ENCODE measurements around the gene ABCA7.

Gene ABCA7

DNA sequence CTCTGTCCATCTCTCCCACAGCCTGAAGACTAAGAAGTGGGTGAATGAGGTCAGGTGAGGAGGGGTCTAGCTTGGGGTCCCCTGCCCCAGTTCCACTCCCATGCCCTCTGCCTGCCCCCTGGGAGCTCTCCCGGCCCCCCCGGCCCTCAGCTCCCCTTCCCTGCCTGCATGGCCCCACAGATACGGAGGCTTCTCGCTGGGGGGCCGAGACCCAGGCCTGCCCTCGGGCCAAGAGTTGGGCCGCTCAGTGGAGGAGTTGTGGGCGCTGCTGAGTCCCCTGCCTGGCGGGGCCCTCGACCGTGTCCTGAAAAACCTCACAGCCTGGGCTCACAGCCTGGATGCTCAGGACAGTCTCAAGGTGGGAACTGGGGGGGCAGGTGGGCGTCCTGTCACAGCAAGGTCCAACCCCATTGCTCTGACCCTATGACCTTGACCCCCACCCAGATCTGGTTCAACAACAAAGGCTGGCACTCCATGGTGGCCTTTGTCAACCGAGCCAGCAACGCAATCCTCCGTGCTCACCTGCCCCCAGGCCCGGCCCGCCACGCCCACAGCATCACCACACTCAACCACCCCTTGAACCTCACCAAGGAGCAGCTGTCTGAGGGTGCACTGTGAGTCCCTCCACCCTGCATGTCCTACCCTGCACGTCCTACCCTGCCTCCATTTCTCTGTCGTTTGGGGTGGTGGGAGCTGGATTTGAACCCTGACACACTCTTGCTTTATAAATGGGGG lies 16.1 kb downstream of the ABCA7 start:
- H3K4me3 ChIP-seq (ENCODE audit: low read length): no peak overlapping the region
- H3K27ac ChIP-seq (ENCODE audit: low read length): no peak overlapping the region
- no peak overlapping the region for H3K4me2 ChIP-seq (ENCODE audit: low read length)
- H3K79me2 ChIP-seq (ENCODE audit: low read length): no peaks in the 10 kb centered on the region
- no peak for TF ChIP-seq EZH2phosphoT487 (IDR thresholded peaks at IDR 0.05; ENCODE audit: low read depth)
- TF ChIP-seq, protein P1, sequence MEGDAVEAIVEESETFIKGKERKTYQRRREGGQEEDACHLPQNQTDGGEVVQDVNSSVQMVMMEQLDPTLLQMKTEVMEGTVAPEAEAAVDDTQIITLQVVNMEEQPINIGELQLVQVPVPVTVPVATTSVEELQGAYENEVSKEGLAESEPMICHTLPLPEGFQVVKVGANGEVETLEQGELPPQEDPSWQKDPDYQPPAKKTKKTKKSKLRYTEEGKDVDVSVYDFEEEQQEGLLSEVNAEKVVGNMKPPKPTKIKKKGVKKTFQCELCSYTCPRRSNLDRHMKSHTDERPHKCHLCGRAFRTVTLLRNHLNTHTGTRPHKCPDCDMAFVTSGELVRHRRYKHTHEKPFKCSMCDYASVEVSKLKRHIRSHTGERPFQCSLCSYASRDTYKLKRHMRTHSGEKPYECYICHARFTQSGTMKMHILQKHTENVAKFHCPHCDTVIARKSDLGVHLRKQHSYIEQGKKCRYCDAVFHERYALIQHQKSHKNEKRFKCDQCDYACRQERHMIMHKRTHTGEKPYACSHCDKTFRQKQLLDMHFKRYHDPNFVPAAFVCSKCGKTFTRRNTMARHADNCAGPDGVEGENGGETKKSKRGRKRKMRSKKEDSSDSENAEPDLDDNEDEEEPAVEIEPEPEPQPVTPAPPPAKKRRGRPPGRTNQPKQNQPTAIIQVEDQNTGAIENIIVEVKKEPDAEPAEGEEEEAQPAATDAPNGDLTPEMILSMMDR (IDR thresholded peaks at IDR 0.05; ENCODE audit: low read depth, low read length): no peak
- H3K27me3 ChIP-seq (ENCODE audit: low read depth, low read length): no peaks in the 10 kb centered on the region
- H3K9ac ChIP-seq (ENCODE audit: low read length): no peak overlapping the region
- H4K20me1 ChIP-seq (ENCODE audit: insufficient read depth, low read length): no peaks in the 10 kb centered on the region
- no peaks in the 10 kb centered on the region for H3K4me1 ChIP-seq (ENCODE audit: low read length)
- no peaks in the 10 kb centered on the region for H3K9me3 ChIP-seq (ENCODE audit: insufficient read depth, low read length)
- H2AFZ ChIP-seq (ENCODE audit: low read depth, low read length): no peak overlapping the region
- peaks cover 21% of the 10 kb centered on the region for H3K36me3 ChIP-seq (replicated peaks; ENCODE audit: low read depth, low read length)

DNA sequence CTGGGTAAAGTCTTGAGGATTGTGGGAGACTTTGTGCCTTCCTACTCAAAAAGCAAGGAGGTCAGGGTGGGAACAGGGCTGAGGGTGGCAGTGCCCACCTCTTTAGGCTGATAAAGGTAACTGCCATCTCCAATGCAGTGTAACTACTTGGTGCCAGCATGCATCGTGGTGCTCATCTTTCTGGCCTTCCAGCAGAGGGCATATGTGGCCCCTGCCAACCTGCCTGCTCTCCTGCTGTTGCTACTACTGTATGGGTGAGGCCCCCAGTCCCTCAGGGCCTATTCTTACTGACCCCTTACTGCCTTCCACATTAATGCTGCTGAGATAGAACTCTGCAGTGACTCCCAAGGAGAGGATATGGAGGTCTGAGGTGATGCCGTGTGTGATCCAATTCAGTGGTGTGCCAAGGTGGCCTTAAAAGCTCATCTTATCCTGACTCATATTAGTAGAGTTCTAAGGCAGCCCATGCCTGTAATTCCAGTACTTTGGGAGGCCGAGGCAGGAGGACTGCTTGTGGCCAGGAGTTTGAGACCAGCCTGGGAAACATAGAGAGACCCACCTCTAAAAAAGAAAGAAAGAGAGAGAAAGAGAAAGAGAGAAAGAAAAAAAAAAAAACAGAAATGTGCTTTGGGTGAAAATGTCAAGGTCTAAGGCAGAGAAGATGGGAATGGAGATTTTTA lies 17.4 kb downstream of the ABCA7 start:
- Histone ChIP-seq H3K9ac (ENCODE audit: low read length) (no peak overlapping the region), H3K27ac (ENCODE audit: low read length) (no peak overlapping the region), H3K36me3 (replicated peaks; ENCODE audit: low read depth, low read length) (peaks cover 17% of the 10 kb centered on the region), H2AFZ (ENCODE audit: low read depth, low read length) (no peak overlapping the region), H3K27me3 (ENCODE audit: low read depth, low read length) (no peaks in the 10 kb centered on the region), H3K4me2 (ENCODE audit: low read length) (no peak overlapping the region), H3K9me3 (ENCODE audit: insufficient read depth, low read length) (no peaks in the 10 kb centered on the region), H3K4me1 (ENCODE audit: low read length) (no peaks in the 10 kb centered on the region), H4K20me1 (ENCODE audit: insufficient read depth, low read length) (no peaks in the 10 kb centered on the region), H3K4me3 (ENCODE audit: low read length) (no peak overlapping the region), H3K79me2 (ENCODE audit: low read length) (no peaks in the 10 kb centered on the region)
- no peak for TF ChIP-seq EZH2phosphoT487 (IDR thresholded peaks at IDR 0.05; ENCODE audit: low read depth)
- TF ChIP-seq, protein P1 (IDR thresholded peaks at IDR 0.05; ENCODE audit: low read depth, low read length): peak; percentile 78

DNA sequence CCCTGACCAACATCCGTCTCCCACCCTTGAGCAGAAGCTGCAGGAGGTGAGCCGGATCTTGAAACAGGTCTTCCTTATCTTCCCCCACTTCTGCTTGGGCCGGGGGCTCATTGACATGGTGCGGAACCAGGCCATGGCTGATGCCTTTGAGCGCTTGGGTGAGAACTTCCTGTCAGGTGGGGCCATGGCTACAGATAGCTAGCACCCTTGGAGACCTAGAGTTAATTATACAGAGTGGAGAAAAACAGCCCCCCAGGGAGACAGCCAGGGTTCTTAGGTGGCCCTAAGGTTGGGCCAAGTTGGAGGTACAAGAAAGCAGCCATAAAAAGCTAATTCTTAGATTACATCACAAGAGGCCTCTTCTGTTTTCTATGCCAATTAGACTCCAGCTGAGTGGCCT lies 18.2 kb downstream of the ABCA7 start:
- H3K4me2 ChIP-seq (ENCODE audit: low read length): no peak overlapping the region
- peaks cover 17% of the 10 kb centered on the region for H3K36me3 ChIP-seq (replicated peaks; ENCODE audit: low read depth, low read length)
- no peak overlapping the region for H3K27ac ChIP-seq (ENCODE audit: low read length)

DNA sequence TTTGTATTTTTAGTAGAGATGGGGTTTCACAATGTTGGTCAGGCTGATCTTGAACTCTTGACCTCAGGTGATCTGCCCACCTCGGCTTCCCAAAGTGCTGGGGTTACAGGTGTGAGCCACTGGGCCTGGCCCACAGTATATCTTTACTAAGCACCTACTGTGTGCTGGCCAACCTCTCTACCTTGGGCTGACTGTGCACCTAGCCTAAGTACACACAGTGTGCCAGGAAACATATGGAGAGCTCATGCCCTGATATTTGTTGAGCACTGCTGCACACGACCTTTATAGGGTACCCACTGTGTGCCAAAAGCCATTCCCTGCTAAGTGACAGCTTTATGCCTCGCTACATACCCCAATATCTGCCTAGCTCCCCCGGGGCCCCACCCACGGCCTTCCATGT lies 20.8 kb downstream of the ABCA7 start:
- Histone ChIP-seq H4K20me1 (ENCODE audit: insufficient read depth, low read length) (no peaks in the 10 kb centered on the region), H3K4me2 (ENCODE audit: low read length) (no peak overlapping the region), H2AFZ (ENCODE audit: low read depth, low read length) (no peak overlapping the region), H3K4me1 (ENCODE audit: low read length) (peaks cover 4% of the 10 kb centered on the region; the same call in 1 of the 2 replicates), H3K4me3 (ENCODE audit: low read length) (no peak overlapping the region), H3K9ac (ENCODE audit: low read length) (no peak overlapping the region), H3K27me3 (ENCODE audit: low read depth, low read length) (no peaks in the 10 kb centered on the region), H3K9me3 (ENCODE audit: insufficient read depth, low read length) (no peaks in the 10 kb centered on the region), H3K36me3 (replicated peaks; ENCODE audit: low read depth, low read length) (peaks cover 9% of the 10 kb centered on the region), H3K27ac (ENCODE audit: low read length) (no peak overlapping the region), H3K79me2 (ENCODE audit: low read length) (no peaks in the 10 kb centered on the region)
- TF ChIP-seq, protein P1 (IDR thresholded peaks at IDR 0.05; ENCODE audit: low read depth, low read length): no peak
- no peak for TF ChIP-seq EZH2phosphoT487 (IDR thresholded peaks at IDR 0.05; ENCODE audit: low read depth)

More for the DNA sequence above, 18.2 kb downstream of the ABCA7 start:
- TF ChIP-seq, protein P1 (IDR thresholded peaks at IDR 0.05; ENCODE audit: low read depth, low read length): no peak
- TF ChIP-seq EZH2phosphoT487 (IDR thresholded peaks at IDR 0.05; ENCODE audit: low read depth): no peak
- no peak overlapping the region for H3K9ac ChIP-seq (ENCODE audit: low read length)
- no peaks in the 10 kb centered on the region for H4K20me1 ChIP-seq (ENCODE audit: insufficient read depth, low read length)
- no peaks in the 10 kb centered on the region for H3K79me2 ChIP-seq (ENCODE audit: low read length)
- no peak overlapping the region for H3K4me3 ChIP-seq (ENCODE audit: low read length)
- no peaks in the 10 kb centered on the region for H3K27me3 ChIP-seq (ENCODE audit: low read depth, low read length)
- no peak overlapping the region for H2AFZ ChIP-seq (ENCODE audit: low read depth, low read length)
- H3K9me3 ChIP-seq (ENCODE audit: insufficient read depth, low read length): no peaks in the 10 kb centered on the region
- H3K4me1 ChIP-seq (ENCODE audit: low read length): no peaks in the 10 kb centered on the region

All from OCI-LY3 (cell line).